G401 (cell line): ENCODE measurements around the gene TRIP12. TPM values are rescaled to one million over a fixed set of nuclear protein-coding genes. Genes with fewer than 3 reads are reported as not detected.
"Not testable (repeated sequence)": the region's sequence is repeated elsewhere in the genome, so short reads cannot be mapped to it uniquely, and the experiment has no call there.

ENCODE experiments used
- DNase-seq: peaks from one replicate; pipeline ENCODE4 v3.0.0-alpha.2; 2015; ENCODE audit warnings: low spot score
- in situ Hi-C: cut with HindIII; loops from 2 replicates; pipeline ENCODE4 v1.10.0; 2016; ENCODE audit warnings: low sequenced_read_pairs, mixed read lengths
- total RNA-seq: library from RNA; depleted of rRNA; stranded (reverse); fragments of >200 nt; shearing (Covaris generic); gene quantifications from 2 replicates; pipeline ENCODE4 v1.2.3, GENCODE V29; 2014

TRIP12 gene
- total RNA-seq, 1 experiment from 2014 or later: 101 TPM

GRCh38 chr2:229922449-229923386 lies 909 bp upstream of the TRIP12 start, which contains the start of gene FBXO36:
TSS of gene FBXO36 (plus strand) at chr2:229922503. CDS start at chr2:229922514, 11 bp downstream.
- in situ Hi-C loops: no loop called here
- DNase-seq: peak; percentile 88

- DNase-seq: peak; percentile 65
- in situ Hi-C loops: no loop called here
Observed at GRCh38 chr2:229921101-229921891, 513 bp downstream of the TRIP12 start.

GRCh38 chr2:229920011-229920641 lies 1.7 kb downstream of the TRIP12 start:
- peak; percentile 37 for DNase-seq
- in situ Hi-C loops: no loop called here

- in situ Hi-C loops: no loop called here
- no peak for DNase-seq
Observed at GRCh38 chr2:229917793-229918192, 4.0 kb downstream of the TRIP12 start.

- no peak for DNase-seq
- in situ Hi-C loops: no loop called here
Observed at GRCh38 chr2:229914171-229914570, 7.6 kb downstream of the TRIP12 start.

- in situ Hi-C loops: no loop called here
- DNase-seq: no peak
Observed at GRCh38 chr2:229910832-229911412, 10.9 kb downstream of the TRIP12 start.

GRCh38 chr2:229910147-229910831 lies 11.5 kb downstream of the TRIP12 start:
- no peak for DNase-seq
- in situ Hi-C loops: no loop called here

- in situ Hi-C loops: no loop called here
- no peak for DNase-seq
Observed at GRCh38 chr2:229909090-229909489, 12.7 kb downstream of the TRIP12 start.

- in situ Hi-C loops: no loop called here
- DNase-seq: no peak
Observed at GRCh38 chr2:229905601-229906000, 16.2 kb downstream of the TRIP12 start.

- in situ Hi-C loops: no loop called here
- DNase-seq: no peak
Observed at GRCh38 chr2:229903037-229903436, 18.8 kb downstream of the TRIP12 start.

- in situ Hi-C loops: no loop called here
- DNase-seq: no peak
Observed at GRCh38 chr2:229901819-229902218, 20.0 kb downstream of the TRIP12 start.

- DNase-seq, in situ Hi-C loops: not testable (repeated sequence)
Observed at GRCh38 chr2:229900514-229900913, 21.3 kb downstream of the TRIP12 start.

GRCh38 chr2:229900012-229900411 lies 21.8 kb downstream of the TRIP12 start:
- in situ Hi-C loops: no loop called here
- no peak for DNase-seq

- in situ Hi-C loops: no loop called here
Observed at GRCh38 chr2:229899604-229900003, 22.2 kb downstream of the TRIP12 start.

GRCh38 chr2:229896857-229897256 lies 25.0 kb downstream of the TRIP12 start:
- no peak for DNase-seq
- in situ Hi-C loops: no loop called here

More at GRCh38 chr2:229899604-229900003, 22.2 kb downstream of the TRIP12 start:
- DNase-seq: no peak

GRCh38 chr2:229889023-229889422 lies 32.8 kb downstream of the TRIP12 start:
- no peak for DNase-seq
- in situ Hi-C loops: no loop called here

GRCh38 chr2:229888031-229888430 lies 33.8 kb downstream of the TRIP12 start:
- in situ Hi-C loops: no loop called here
- no peak for DNase-seq

- in situ Hi-C loops: no loop called here
- no peak for DNase-seq
Observed at GRCh38 chr2:229887441-229887840, 34.4 kb downstream of the TRIP12 start.
